H1 (cell line): ENCODE measurements around the gene ATP1A3. TPM values are rescaled to one million over a fixed set of nuclear protein-coding genes. Genes with fewer than 3 reads are reported as not detected.

Source experiments
- PHF8 ChIP-seq: fragments of 200-600 bp; sonication (generic); conservative IDR thresholded peaks from 2 replicates; pipeline ENCODE4 v1.7.1; 2012; ENCODE audit warnings: low read depth, mild to moderate bottlenecking, inconsistent platforms, low read length, moderate library complexity
- POLR2AphosphoS5 ChIP-seq: IDR thresholded peaks from 2 replicates; pipeline ENCODE4 v1.6.1; 2011; ENCODE audit warnings: low read depth, low read length
- RAD21 ChIP-seq, 2 experiments: IDR thresholded peaks in 1 of 2; conservative IDR thresholded peaks in 1 of 2; 2 replicates each; pipeline ENCODE4 v1.6.1; 2011; ENCODE audit warnings: low read depth in 2 of 2, low read length in 2 of 2, improper control_type of control experiment in 1 of 2, inconsistent platforms in 1 of 2, mild to moderate bottlenecking in 1 of 2, moderate library complexity in 1 of 2
- SP2 ChIP-seq: IDR thresholded peaks from 2 replicates; pipeline ENCODE4 v1.6.1; 2012; ENCODE audit warnings: mild to moderate bottlenecking, low read length, inconsistent platforms
- USF2 ChIP-seq: IDR thresholded peaks from 2 replicates; pipeline ENCODE4 v1.6.1; 2011; ENCODE audit warnings: low read length, improper control_type of control experiment
- polyA plus RNA-seq, 7 experiments: library from polyadenylated mRNA; depleted of rRNA in 3 of 7; stranded (reverse) in 5 of 7; unstranded in 2 of 7; fragments of >200 nt in 5 of 7; fragments of 200-250 nt in 2 of 7; gene quantifications; 1 replicate in 5 of 7; 2 replicates in 1 of 7; 4 replicates in 1 of 7; pipeline versions ENCODE4 v1.2.1 to v1.2.3, GENCODE V29; 2011 to 2013; ENCODE audit warnings: missing spikeins in 2 of 7, mixed read lengths in 2 of 7
- total RNA-seq: library from RNA; stranded (reverse); fragmentation: NEBNext Ultra II Directional; extraction: Animal tissue kit (Norgen Biotek cat#: 25700); gene quantifications from 2 replicates; pipeline ENCODE4 v1.2.1, GENCODE V29; 2021

The ATP1A3 gene
- total and polyA plus RNA-seq, 2 of the 8 experiments (the other 6 are each of a cell fraction or from before 2014, with no cell fraction given) = 11.1 to 41.2 TPM

- TF ChIP-seq RAD21 (IDR thresholded peaks at IDR 0.05 in 1 of 2, conservative IDR thresholded peaks at IDR 0.05 in 1 of 2; ENCODE audit: low read depth in 2 of 2, low read length in 2 of 2) (no peak), USF2 (no peak), PHF8 (no peak), SP2 (no peak), POLR2AphosphoS5 (no peak)
Observed at GRCh38 chr19:41977916-41978315, 16.1 kb downstream of the ATP1A3 start (continued).
